ENCODE results near the gene CPNE5. TPM values are rescaled to one million over a fixed set of nuclear protein-coding genes. Genes with fewer than 3 reads are reported as not detected.

The CPNE5 gene
- total and polyA plus RNA-seq, 12 donors, result 0.26 to 3.5 (median 1.1) TPM; not detected in 1

- Histone ChIP-seq H3K27ac (peak within 1 kb of the TSS; percentile 61 to 95 (median 86)), H3K4me3 (peak within 1 kb of the TSS; percentile 77 to 88 (median 86)), H3K36me3 (replicated peaks in 1 of 2) (peaks cover 0 to 11% of the 10 kb centered on the region in 2 donors), H3K4me1 (replicated peaks in 1 of 2) (peaks cover 5 to 19% of the 10 kb centered on the region in 2 donors), H3K27me3 (no peaks in the 10 kb centered on the region), H3K9me3 (replicated peaks in 1 of 3) (no peaks in the 10 kb centered on the region)
- intact Hi-C loops (cut with DNase I), result no loop called here
- WGBS, 4 donors, result 0 to 1% (median 0%) methylated on average over 22 to 54 of the region's 54 CpGs
- TF ChIP-seq CTCF (IDR thresholded peaks at IDR 0.05) (peak in 3 of 6 experiments; percentile 9 to 14 (median 11)), POLR2A (IDR thresholded peaks at IDR 0.05) (peak in 1 of 2 donors; percentile 88)
- peak; percentile 79 to 93 (median 86) for DNase-seq
These were observed 35.4 kb upstream of the CPNE5 start, which contains the start of gene PPIL1 for GRCh38 chr6:36874443-36875249. PPIL1 (minus strand) TSS chr6:36874803; CDS start chr6:36874772, 31 bp downstream.

- H3K27ac ChIP-seq, result peak overlapping the region in 3 of 5 donors; percentile 86 to 95 (median 86)
- intact Hi-C loops (cut with DNase I), result no loop called here
- peaks cover 0 to 11% of the 10 kb centered on the region in 2 donors for H3K36me3 ChIP-seq (replicated peaks in 1 of 2)
- DNase-seq, result peak in 3 of 7 donors; percentile 35 to 76 (median 73)
- TF ChIP-seq CTCF (IDR thresholded peaks at IDR 0.05), result no peak
- no peak for TF ChIP-seq POLR2A (IDR thresholded peaks at IDR 0.05)
- no peaks in the 10 kb centered on the region for H3K27me3 ChIP-seq
- 9 to 14% (median 12%) methylated on average over 11 of the region's 11 CpGs for WGBS, 4 donors
- no peaks in the 10 kb centered on the region for H3K9me3 ChIP-seq (replicated peaks in 1 of 3)
- peaks cover 5 to 19% of the 10 kb centered on the region in 2 donors for H3K4me1 ChIP-seq (replicated peaks in 1 of 2)
- H3K4me3 ChIP-seq, result peak overlapping the region; percentile 77 to 88 (median 86)
These were observed 34.6 kb upstream of the CPNE5 start for GRCh38 chr6:36873612-36874442.

GRCh38 chr6:36873115-36873514 is 33.9 kb upstream of the CPNE5 start:
- WGBS, 4 donors, result 70 to 97% (median 90%) methylated on average over 1 of the region's 1 CpG
- H3K4me3 ChIP-seq, result no peak overlapping the region
- peaks cover 0 to 11% of the 10 kb centered on the region in 2 donors for H3K36me3 ChIP-seq (replicated peaks in 1 of 2)
- intact Hi-C loops (cut with DNase I), result no loop called here
- TF ChIP-seq CTCF (IDR thresholded peaks at IDR 0.05) (no peak), POLR2A (IDR thresholded peaks at IDR 0.05) (no peak)
- no peaks in the 10 kb centered on the region for H3K9me3 ChIP-seq (replicated peaks in 1 of 3)
- H3K27ac ChIP-seq, result no peak overlapping the region
- peaks cover 5 to 19% of the 10 kb centered on the region in 2 donors for H3K4me1 ChIP-seq (replicated peaks in 1 of 2)
- no peak for DNase-seq
- no peaks in the 10 kb centered on the region for H3K27me3 ChIP-seq

- H3K4me1 ChIP-seq (replicated peaks in 1 of 2), result peaks cover 5 to 19% of the 10 kb centered on the region in 2 donors
- H3K9me3 ChIP-seq (replicated peaks in 1 of 3), result no peaks in the 10 kb centered on the region
- intact Hi-C loops (cut with DNase I), result no loop called here
- TF ChIP-seq POLR2A (IDR thresholded peaks at IDR 0.05), result no peak
- no peak for TF ChIP-seq CTCF (IDR thresholded peaks at IDR 0.05)
- H3K36me3 ChIP-seq (replicated peaks in 1 of 2), result peaks cover 0 to 11% of the 10 kb centered on the region in 2 donors
- 87 to 94% (median 89%) methylated on average over 3 of the region's 3 CpGs for WGBS, 4 donors
- H3K27me3 ChIP-seq, result no peaks in the 10 kb centered on the region
- H3K27ac ChIP-seq, result no peak overlapping the region
- H3K4me3 ChIP-seq, result no peak overlapping the region
- DNase-seq, result no peak
These were observed 32.4 kb upstream of the CPNE5 start for GRCh38 chr6:36871686-36872085.

All from adrenal gland (tissue), 12 donors.